Right cardiac atrium (tissue), 5 donors: ENCODE measurements around the gene KRT77. TPM values are rescaled to one million over a fixed set of nuclear protein-coding genes. Genes with fewer than 3 reads are reported as not detected.
"Not testable (repeated sequence)": the region's sequence is repeated elsewhere in the genome, so short reads cannot be mapped to it uniquely, and the experiment has no call there.

Experiments
- ATAC-seq, 2 donors: fragments of 200-7000 bp; cut with Tn5 transposase; one replicate each; pipeline versions ENCODE4 v1.8.0 to v1.9.1; 2020; ENCODE audit warnings: moderate library complexity in 2 of 2, mild to moderate bottlenecking in 1 of 2
- DNase-seq, 3 donors: peaks; one replicate each; pipeline ENCODE4 v3.0.0-alpha.2; 2020
- H3K27ac ChIP-seq: one replicate; pipeline ENCODE4 v1.5.1; 2013; ENCODE audit warnings: mild to moderate bottlenecking, low read length, control low read depth, moderate library complexity
- H3K27me3 ChIP-seq: one replicate; pipeline ENCODE4 v1.6.1; 2013; ENCODE audit not compliant: control insufficient read depth, insufficient read depth
- H3K4me1 ChIP-seq: one replicate; pipeline ENCODE4 v1.6.1; 2013; ENCODE audit warnings: low read length; ENCODE audit not compliant: control insufficient read depth, insufficient read depth
- H3K4me3 ChIP-seq: one replicate; pipeline ENCODE4 v1.5.1; 2013; ENCODE audit warnings: low read length, control low read depth
- H3K9me3 ChIP-seq: one replicate; pipeline ENCODE4 v1.6.1; 2013; ENCODE audit warnings: low read length; ENCODE audit not compliant: control insufficient read depth
- WGBS: extraction: QIAGEN DNeasy Blood & Tissue Kit; methylation state at CpG from one replicate; pipeline ENCODE4 v1.1.7; 2013; 5-methylcytosine and 5-hydroxymethylcytosine counted together
- intact Hi-C, 4 donors: fragments of 100-400 bp; cut with DNase I; formaldehyde crosslinking; loops; one replicate each; pipeline versions ENCODE4 v1.11.0 to v1.14.0; 2022 to 2023
- long read RNA-seq, 4 donors: library from polyadenylated mRNA; unstranded; transcript quantifications; one replicate each; pipeline ENCODE4 v2.0.0, GENCODE V29; 2020 to 2021
- polyA plus RNA-seq: library from polyadenylated mRNA; stranded (reverse); fragments of 200-250 nt; gene quantifications from one replicate; pipeline ENCODE4 v1.2.3, GENCODE V29; 2013
- total RNA-seq, 4 donors: library from RNA; stranded (reverse); fragmentation: NEBNext Ultra II Directional; extraction: Animal tissue kit (Norgen Biotek cat#: 25700); gene quantifications; one replicate each; pipeline ENCODE4 v1.2.1, GENCODE V29; 2021
- donor health status: healthy with polysubstance abuse.
- donor health status: DM: no; HTN: yes; CAD: no.
- donor health status: DM: no; HTN: no; CAD: no.
- donor health status: DM: no; HTN: yes; CAD: no; lungs with severe emphysema.
- donor health status: DM: yes; HTN: yes; CAD: no.

Gene KRT77
- total RNA-seq (not detected), polyA plus RNA-seq (not detected)
- long read RNA-seq, donor 1, result 0 reads
- long read RNA-seq, donor 2, result 0 reads
- long read RNA-seq, donor 3, result 0 reads
- long read RNA-seq, donor 4, result 0 reads

DNA sequence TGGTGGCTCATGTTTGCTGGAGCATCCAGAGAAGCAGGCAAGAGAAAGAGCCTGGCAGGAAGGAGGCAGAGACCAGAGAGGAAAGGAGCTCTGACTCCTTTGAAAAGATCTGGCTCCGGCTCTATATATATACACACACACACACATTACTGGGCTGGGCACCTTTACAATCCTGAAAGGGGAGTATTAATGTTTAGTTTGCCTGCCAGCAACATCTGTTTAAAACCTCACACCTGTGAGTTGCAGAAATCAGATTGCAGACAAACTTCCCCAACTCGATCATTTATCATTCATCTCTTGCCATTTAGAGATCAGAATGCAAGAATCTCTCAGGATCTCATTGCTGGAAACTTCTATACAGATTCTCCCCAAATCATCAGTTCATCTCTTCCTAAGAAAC lies at the start of gene KRT77:
TSS of gene KRT77 (minus strand) at position 101 of the 400 bp plus-strand sequence. CDS start at position 11, 90 bp downstream.
- H3K4me1 ChIP-seq, result peaks cover 8% of the 10 kb centered on the region
- no peak for ATAC-seq
- WGBS, result 71% methylated on average over 2 of the region's 2 CpGs

GRCh38 chr12:52752516-52752915 lies 49.2 kb upstream of the KRT77 start:
- Histone ChIP-seq H3K4me3 (no peak overlapping the region), H3K4me1 (no peaks in the 10 kb centered on the region), H3K27me3 (no peaks in the 10 kb centered on the region), H3K9me3 (no peaks in the 10 kb centered on the region), H3K27ac (no peak overlapping the region)
- 64% methylated on average over 2 of the region's 2 CpGs for WGBS
- ATAC-seq (no peak), DNase-seq (no peak)
- intact Hi-C loops, result no loop called here

More for the DNA sequence above, at the start of gene KRT77:
- intact Hi-C loops, result no loop called here
- Histone ChIP-seq H3K27ac (no peak within 1 kb of the TSS), H3K4me3 (no peak within 1 kb of the TSS), H3K27me3 (no peaks in the 10 kb centered on the region), H3K9me3 (no peaks in the 10 kb centered on the region)
- no peak for DNase-seq

- H3K27ac ChIP-seq, result no peak overlapping the region
- intact Hi-C loops, result no loop called here
- H3K4me3 ChIP-seq, result no peak overlapping the region
- no peaks in the 10 kb centered on the region for H3K9me3 ChIP-seq
- ATAC-seq (no peak), DNase-seq (no peak)
- no peaks in the 10 kb centered on the region for H3K27me3 ChIP-seq
- no peaks in the 10 kb centered on the region for H3K4me1 ChIP-seq
Measured at GRCh38 chr12:52751795-52752194, 48.5 kb upstream of the KRT77 start.

DNA sequence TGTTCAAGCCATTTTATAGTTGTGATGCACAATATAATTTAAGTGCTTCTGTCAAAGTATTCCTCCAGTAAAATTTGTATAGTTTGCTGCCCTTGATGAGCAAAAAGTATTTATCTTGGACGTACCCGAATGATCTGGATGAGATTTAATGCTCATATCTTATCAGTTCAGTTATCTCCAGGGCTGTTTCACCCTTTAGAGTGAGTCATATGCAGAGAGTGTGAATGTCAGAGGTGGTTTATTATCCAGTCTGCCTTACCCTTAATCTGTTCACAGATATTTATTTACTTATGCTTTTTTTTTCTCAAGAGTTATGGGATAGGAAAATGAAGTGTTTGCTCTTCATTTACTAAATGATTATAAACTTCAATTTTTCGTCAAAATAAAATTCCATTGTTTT lies 47.2 kb upstream of the KRT77 start:
- H3K27ac ChIP-seq, H3K4me3 ChIP-seq, DNase-seq, ATAC-seq, intact Hi-C loops, H3K9me3 ChIP-seq, H3K27me3 ChIP-seq, H3K4me1 ChIP-seq: not testable (repeated sequence)
- WGBS, result 49% methylated on average over 3 of the region's 3 CpGs

- no peak overlapping the region for H3K4me3 ChIP-seq
- H3K9me3 ChIP-seq, result no peaks in the 10 kb centered on the region
- H3K27me3 ChIP-seq, result no peaks in the 10 kb centered on the region
- intact Hi-C loops, result no loop called here
- ATAC-seq (no peak), DNase-seq (no peak)
- WGBS, result 77% methylated on average over 3 of the region's 3 CpGs
- H3K27ac ChIP-seq, result no peak overlapping the region
- H3K4me1 ChIP-seq, result no peaks in the 10 kb centered on the region
Measured at GRCh38 chr12:52749827-52750226, 46.5 kb upstream of the KRT77 start.

GRCh38 chr12:52748578-52748977 lies 45.3 kb upstream of the KRT77 start:
- no peaks in the 10 kb centered on the region for H3K4me1 ChIP-seq
- H3K27me3 ChIP-seq, result no peaks in the 10 kb centered on the region
- ATAC-seq (no peak), DNase-seq (no peak)
- no peaks in the 10 kb centered on the region for H3K9me3 ChIP-seq
- intact Hi-C loops, result no loop called here
- no peak overlapping the region for H3K4me3 ChIP-seq
- 67% methylated on average over 14 of the region's 14 CpGs for WGBS
- H3K27ac ChIP-seq, result no peak overlapping the region

DNA sequence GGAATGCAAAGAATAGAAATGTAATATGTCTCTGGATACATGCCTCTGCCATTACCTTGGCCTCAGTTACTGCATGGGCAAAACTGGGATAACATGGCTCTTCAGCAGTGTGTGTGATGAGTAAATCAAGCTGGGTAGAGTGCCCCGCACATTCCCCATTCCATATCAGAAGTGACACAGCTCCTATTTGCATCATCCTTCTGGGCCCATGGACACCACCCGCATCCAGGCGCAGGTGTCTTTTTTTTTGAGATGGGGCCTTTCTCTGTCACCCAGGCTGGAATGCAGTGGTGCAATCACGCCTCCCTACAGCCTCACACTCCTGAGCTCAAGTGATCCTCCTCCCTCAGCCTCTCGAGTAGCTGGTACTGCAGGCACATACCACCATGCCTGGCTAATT lies 42.2 kb upstream of the KRT77 start:
- DNase-seq (no peak), ATAC-seq (no peak)
- H3K4me3 ChIP-seq, result no peak overlapping the region

GRCh38 chr12:52744493-52745156 lies 41.3 kb upstream of the KRT77 start:
- Histone ChIP-seq H3K9me3 (no peaks in the 10 kb centered on the region), H3K27ac (no peak overlapping the region), H3K4me1 (no peaks in the 10 kb centered on the region), H3K4me3 (no peak overlapping the region), H3K27me3 (no peaks in the 10 kb centered on the region)
- no peak for ATAC-seq
- intact Hi-C loops, result no loop called here
- WGBS, result 57% methylated on average over 1 of the region's 1 CpG
- no peak for DNase-seq

More for the DNA sequence above, 42.2 kb upstream of the KRT77 start:
- intact Hi-C loops, result no loop called here
- H3K27me3 ChIP-seq, result no peaks in the 10 kb centered on the region
- WGBS, result 73% methylated on average over 5 of the region's 5 CpGs
- H3K9me3 ChIP-seq, result no peaks in the 10 kb centered on the region
- H3K4me1 ChIP-seq, result no peaks in the 10 kb centered on the region
- H3K27ac ChIP-seq, result no peak overlapping the region

- DNase-seq (no peak), ATAC-seq (no peak)
- H3K27me3 ChIP-seq, result no peaks in the 10 kb centered on the region
- intact Hi-C loops, result no loop called here
- H3K4me3 ChIP-seq, result no peak overlapping the region
- no peaks in the 10 kb centered on the region for H3K9me3 ChIP-seq
- WGBS, result 79% methylated on average over 3 of the region's 3 CpGs
- H3K27ac ChIP-seq, result no peak overlapping the region
- H3K4me1 ChIP-seq, result no peaks in the 10 kb centered on the region
Measured at GRCh38 chr12:52742822-52743457, 39.6 kb upstream of the KRT77 start.

GRCh38 chr12:52742196-52742580 lies 38.9 kb upstream of the KRT77 start:
- Histone ChIP-seq H3K4me3 (no peak overlapping the region), H3K27ac (no peak overlapping the region), H3K27me3 (no peaks in the 10 kb centered on the region), H3K9me3 (no peaks in the 10 kb centered on the region), H3K4me1 (no peaks in the 10 kb centered on the region)
- DNase-seq (no peak), ATAC-seq (no peak)
- WGBS, result 72% methylated on average over 7 of the region's 7 CpGs
- intact Hi-C loops, result no loop called here

DNA sequence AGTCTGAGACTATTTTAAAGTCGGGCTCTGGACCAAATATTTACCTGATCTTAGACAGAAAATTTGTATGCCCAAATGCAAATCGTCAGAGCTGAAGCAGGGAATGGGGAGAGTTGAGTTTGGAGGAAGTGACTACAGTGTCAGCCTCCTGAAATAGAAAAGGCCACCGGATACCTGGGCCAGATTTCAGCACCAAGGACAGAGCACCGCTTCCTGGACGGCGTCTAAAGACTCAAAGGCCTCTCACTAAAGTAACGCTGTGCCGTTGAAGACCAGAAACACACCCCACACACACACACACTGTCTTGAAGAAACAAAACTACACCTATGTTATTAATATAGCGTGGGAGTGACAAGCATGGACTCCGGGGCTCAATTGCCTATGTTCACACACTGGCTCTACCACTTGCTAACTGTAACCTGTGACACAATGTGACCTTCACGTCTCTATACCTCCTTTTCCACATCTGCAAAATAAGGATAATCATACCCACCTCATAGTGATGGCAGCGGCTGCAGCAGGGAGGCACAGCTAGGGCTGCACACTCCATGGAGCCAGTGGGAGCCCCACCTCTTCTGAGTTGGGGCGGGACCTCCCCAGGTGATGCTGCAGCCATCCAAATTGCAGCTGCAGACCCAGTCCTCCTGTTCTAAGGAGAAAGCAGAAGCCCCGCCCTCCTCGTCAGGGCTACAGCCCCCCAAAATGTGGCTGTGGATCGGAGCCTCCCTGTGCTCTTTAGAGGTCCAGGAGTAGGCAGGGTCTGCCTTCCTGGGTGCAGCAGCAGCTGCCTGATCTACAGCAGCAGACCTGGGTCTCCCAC lies 38.3 kb upstream of the KRT77 start:
- ATAC-seq (peak in 1 of 2 donors; percentile 31), DNase-seq (peak; percentile 51 to 74 (median 72))
- Histone ChIP-seq H3K27me3 (no peaks in the 10 kb centered on the region), H3K4me3 (no peak overlapping the region), H3K9me3 (no peaks in the 10 kb centered on the region), H3K27ac (no peak overlapping the region), H3K4me1 (no peaks in the 10 kb centered on the region)
- 18% methylated on average over 16 of the region's 16 CpGs for WGBS
- intact Hi-C loops, result no loop called here
